Karpas-422 (cell line): ENCODE results near the gene DR1. TPM values are rescaled to one million over a fixed set of nuclear protein-coding genes. Genes with fewer than 3 reads are reported as not detected.

ENCODE experiments used
- DNase-seq: peaks from one replicate; pipeline ENCODE4 v3.0.0-alpha.2; 2015
- H2AFZ ChIP-seq: fragments of 200-600 bp; sonication (generic); 2 replicates; pipeline ENCODE4 v1.6.1; 2014; ENCODE audit warnings: antibody characterized with exemption, low read length, mixed read lengths
- H3K27ac ChIP-seq: fragments of 200-600 bp; sonication (generic); 2 replicates; pipeline ENCODE4 v1.5.1; 2014; ENCODE audit warnings: mild to moderate bottlenecking, low read length, moderate library complexity
- H3K27me3 ChIP-seq: fragments of 200-600 bp; sonication (generic); 2 replicates; pipeline ENCODE4 v1.6.1; 2014; ENCODE audit warnings: low read length, mixed read lengths
- H3K36me3 ChIP-seq: fragments of 200-600 bp; sonication (generic); 2 replicates; pipeline ENCODE4 v1.6.1; 2014; ENCODE audit warnings: low read length, mixed read lengths; ENCODE audit not compliant: insufficient read depth
- H3K4me1 ChIP-seq: fragments of 200-600 bp; sonication (generic); 2 replicates; pipeline ENCODE4 v1.6.1; 2014; ENCODE audit warnings: mild to moderate bottlenecking, low read length, mixed read lengths
- H3K4me2 ChIP-seq: fragments of 200-600 bp; sonication (generic); 2 replicates; pipeline ENCODE4 v1.6.1; 2014; ENCODE audit warnings: low read length, low read depth, mild to moderate bottlenecking; ENCODE audit not compliant: poor library complexity, severe bottlenecking
- H3K4me3 ChIP-seq: fragments of 200-600 bp; sonication (generic); 2 replicates; pipeline ENCODE4 v1.5.1; 2014; ENCODE audit warnings: mild to moderate bottlenecking, antibody characterized with exemption, low read length, mixed read lengths
- H3K79me2 ChIP-seq: fragments of 200-600 bp; sonication (generic); 2 replicates; pipeline ENCODE4 v1.6.1; 2014; ENCODE audit warnings: mild to moderate bottlenecking, low read length, mixed read lengths
- H3K9ac ChIP-seq: fragments of 200-600 bp; sonication (generic); 2 replicates; pipeline ENCODE4 v1.6.0; 2014; ENCODE audit warnings: low read length
- H3K9me2 ChIP-seq: fragments of 200-600 bp; sonication (generic), shearing (Covaris generic); replicated peaks from 2 replicates; pipeline ENCODE4 v1.6.0; 2014; ENCODE audit warnings: mild to moderate bottlenecking, low read length, moderate library complexity; ENCODE audit not compliant: insufficient read depth
- H3K9me3 ChIP-seq: fragments of 300-700, 200-600 bp; sonication (generic); 2 replicates; pipeline ENCODE4 v1.6.1; 2014; ENCODE audit warnings: low read length, mixed read lengths
- H4K20me1 ChIP-seq: fragments of 200-600 bp; sonication (generic); 2 replicates; pipeline ENCODE4 v1.6.1; 2014; ENCODE audit warnings: mild to moderate bottlenecking, antibody characterized with exemption, low read length, low read depth; ENCODE audit not compliant: insufficient read depth
- total RNA-seq: library from RNA; depleted of rRNA; stranded (reverse); fragments of >200 nt; shearing (Covaris generic); gene quantifications from 2 replicates; pipeline ENCODE4 v1.2.3, GENCODE V29; 2014; ENCODE audit warnings: low replicate concordance; rRNA removed

DR1 gene
- 26.9 and 29.9 TPM in 2 replicates for total RNA-seq

- H3K27ac ChIP-seq: peak within 1 kb of the TSS; percentile 71
- H2AFZ ChIP-seq: no peak within 1 kb of the TSS
- peaks cover 22% of the 10 kb centered on the region; the same call in 1 of the 2 replicates for H4K20me1 ChIP-seq
- peaks cover 11% of the 10 kb centered on the region; the same call in 1 of the 2 replicates for H3K36me3 ChIP-seq
- peak; percentile 92 for DNase-seq
- H3K9me3 ChIP-seq: no peaks in the 10 kb centered on the region
- no peaks in the 10 kb centered on the region for H3K9me2 ChIP-seq
- no peaks in the 10 kb centered on the region for H3K27me3 ChIP-seq
- H3K9ac ChIP-seq: peak within 1 kb of the TSS; percentile 94
- peak within 1 kb of the TSS; percentile 94 for H3K4me3 ChIP-seq
- peaks cover 45% of the 10 kb centered on the region for H3K4me1 ChIP-seq
- H3K4me2 ChIP-seq: peak within 1 kb of the TSS; percentile 83
- peaks cover 89% of the 10 kb centered on the region for H3K79me2 ChIP-seq
Measured at GRCh38 chr1:93345633-93346420, at the start of gene DR1. Gene DR1 (plus strand): TSS chr1:93345907. CDS start chr1:93346646, 739 bp downstream.

- H4K20me1 ChIP-seq: no peaks in the 10 kb centered on the region
- no peak overlapping the region for H2AFZ ChIP-seq
Measured at GRCh38 chr1:93296555-93297154, 49.1 kb upstream of the DR1 start.

GRCh38 chr1:93301131-93301530, 44.6 kb upstream of the DR1 start:
- Histone ChIP-seq H3K79me2 (no peaks in the 10 kb centered on the region), H3K9ac (no peak overlapping the region), H3K4me3 (no peak overlapping the region)

More at GRCh38 chr1:93296555-93297154, 49.1 kb upstream of the DR1 start:
- DNase-seq: no peak
- Histone ChIP-seq H3K9me2 (no peaks in the 10 kb centered on the region), H3K27ac (no peak overlapping the region), H3K4me2 (no peak overlapping the region), H3K4me1 (no peaks in the 10 kb centered on the region), H3K79me2 (no peaks in the 10 kb centered on the region), H3K36me3 (no peaks in the 10 kb centered on the region), H3K27me3 (no peaks in the 10 kb centered on the region), H3K9me3 (no peaks in the 10 kb centered on the region), H3K9ac (no peak overlapping the region), H3K4me3 (no peak overlapping the region)

GRCh38 chr1:93302078-93302477, 43.6 kb upstream of the DR1 start:
- no peak overlapping the region for H3K27ac ChIP-seq
- no peaks in the 10 kb centered on the region for H3K4me1 ChIP-seq
- no peak overlapping the region for H3K4me2 ChIP-seq
- no peaks in the 10 kb centered on the region for H3K9me2 ChIP-seq
- H3K27me3 ChIP-seq: no peaks in the 10 kb centered on the region
- no peaks in the 10 kb centered on the region for H3K79me2 ChIP-seq
- no peak overlapping the region for H3K9ac ChIP-seq
- H3K36me3 ChIP-seq: no peaks in the 10 kb centered on the region
- DNase-seq: no peak
- no peaks in the 10 kb centered on the region for H3K9me3 ChIP-seq
- no peak overlapping the region for H3K4me3 ChIP-seq
- no peak overlapping the region for H2AFZ ChIP-seq
- no peaks in the 10 kb centered on the region for H4K20me1 ChIP-seq

More at GRCh38 chr1:93301131-93301530, 44.6 kb upstream of the DR1 start:
- Histone ChIP-seq H3K4me2 (no peak overlapping the region), H3K36me3 (no peaks in the 10 kb centered on the region), H3K27me3 (no peaks in the 10 kb centered on the region), H3K4me1 (no peaks in the 10 kb centered on the region), H3K9me3 (no peaks in the 10 kb centered on the region), H3K9me2 (no peaks in the 10 kb centered on the region), H3K27ac (no peak overlapping the region), H2AFZ (no peak overlapping the region), H4K20me1 (no peaks in the 10 kb centered on the region)
- DNase-seq: no peak

- no peak overlapping the region for H3K27ac ChIP-seq
- H3K36me3 ChIP-seq: no peaks in the 10 kb centered on the region
- no peaks in the 10 kb centered on the region for H3K9me2 ChIP-seq
- no peaks in the 10 kb centered on the region for H3K79me2 ChIP-seq
- no peak overlapping the region for H3K4me2 ChIP-seq
- H4K20me1 ChIP-seq: no peaks in the 10 kb centered on the region
- H3K27me3 ChIP-seq: no peaks in the 10 kb centered on the region
- H2AFZ ChIP-seq: no peak overlapping the region
- H3K9ac ChIP-seq: no peak overlapping the region
- no peak overlapping the region for H3K4me3 ChIP-seq
- H3K4me1 ChIP-seq: no peaks in the 10 kb centered on the region
- no peaks in the 10 kb centered on the region for H3K9me3 ChIP-seq
- DNase-seq: peak; percentile 71
Measured at GRCh38 chr1:93304716-93305138, 41.0 kb upstream of the DR1 start.

GRCh38 chr1:93306920-93307319, 38.8 kb upstream of the DR1 start:
- no peaks in the 10 kb centered on the region for H3K36me3 ChIP-seq
- no peaks in the 10 kb centered on the region for H3K9me3 ChIP-seq
- H2AFZ ChIP-seq: no peak overlapping the region
- no peak overlapping the region for H3K27ac ChIP-seq
- H3K9ac ChIP-seq: no peak overlapping the region
- DNase-seq: no peak
- no peaks in the 10 kb centered on the region for H3K4me1 ChIP-seq
- H3K4me2 ChIP-seq: no peak overlapping the region
- H3K4me3 ChIP-seq: no peak overlapping the region
- no peaks in the 10 kb centered on the region for H3K79me2 ChIP-seq
- no peaks in the 10 kb centered on the region for H3K27me3 ChIP-seq
- no peaks in the 10 kb centered on the region for H3K9me2 ChIP-seq
- H4K20me1 ChIP-seq: no peaks in the 10 kb centered on the region

- Histone ChIP-seq H3K4me2 (no peak overlapping the region), H3K9me2 (no peaks in the 10 kb centered on the region), H3K79me2 (no peaks in the 10 kb centered on the region), H3K27ac (no peak overlapping the region), H2AFZ (no peak overlapping the region), H3K9ac (no peak overlapping the region), H3K4me1 (no peaks in the 10 kb centered on the region), H3K27me3 (no peaks in the 10 kb centered on the region), H3K36me3 (no peaks in the 10 kb centered on the region), H3K9me3 (no peaks in the 10 kb centered on the region), H3K4me3 (no peak overlapping the region), H4K20me1 (no peaks in the 10 kb centered on the region)
- DNase-seq: no peak
Measured at GRCh38 chr1:93313026-93313425, 32.7 kb upstream of the DR1 start.

- no peak overlapping the region for H3K9ac ChIP-seq
- no peaks in the 10 kb centered on the region for H3K36me3 ChIP-seq
- no peak overlapping the region for H3K4me3 ChIP-seq
- H3K4me2 ChIP-seq: no peak overlapping the region
- no peak for DNase-seq
- H2AFZ ChIP-seq: no peak overlapping the region
- no peaks in the 10 kb centered on the region for H3K27me3 ChIP-seq
- no peaks in the 10 kb centered on the region for H4K20me1 ChIP-seq
- no peaks in the 10 kb centered on the region for H3K9me3 ChIP-seq
- no peaks in the 10 kb centered on the region for H3K9me2 ChIP-seq
- H3K27ac ChIP-seq: no peak overlapping the region
- H3K79me2 ChIP-seq: no peaks in the 10 kb centered on the region
- no peaks in the 10 kb centered on the region for H3K4me1 ChIP-seq
Measured at GRCh38 chr1:93317207-93317606, 28.5 kb upstream of the DR1 start.
